ENCODE results near the gene STEAP3.

The STEAP3 gene

DNA sequence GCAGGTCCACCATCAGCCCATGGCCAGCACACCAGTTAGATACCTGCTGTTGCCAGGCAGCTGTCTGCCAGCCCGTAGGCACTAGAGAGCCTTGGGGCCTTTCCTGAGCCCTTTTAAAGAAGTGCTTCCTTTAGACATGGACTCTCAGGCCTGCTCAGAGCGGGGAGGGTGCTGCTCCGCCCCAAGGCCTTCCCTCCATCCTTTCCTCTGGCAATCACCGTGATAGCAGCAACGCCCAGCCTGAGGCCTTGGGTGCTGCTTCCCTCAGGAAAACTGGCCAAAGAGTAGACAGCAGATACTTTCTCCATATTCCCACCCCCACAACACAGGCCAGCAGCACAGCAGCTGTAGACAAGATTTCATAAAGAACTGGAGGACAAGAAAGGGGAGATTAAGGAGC lies 42.7 kb upstream of the STEAP3 start:
- Histone ChIP-seq H2AFZ (ENCODE audit: low read length) (no peak overlapping the region), H3K9me3 (ENCODE audit: insufficient read depth, low read depth, low read length) (no peaks in the 10 kb centered on the region), H3F3A (ENCODE audit: low read depth) (no peaks in the 10 kb centered on the region), H3K9me2 (replicated peaks; ENCODE audit: low read depth, low read length) (no peaks in the 10 kb centered on the region), H3K79me2 (ENCODE audit: insufficient read depth, low read length) (no peaks in the 10 kb centered on the region), H3K4me3 (ENCODE audit: low read length, poor library complexity, severe bottlenecking) (no peak overlapping the region), H3K9ac (ENCODE audit: low read depth, low read length, poor library complexity, severe bottlenecking) (no peak overlapping the region), H3K4me2 (ENCODE audit: low read depth, low read length, poor library complexity, severe bottlenecking) (no peak overlapping the region), H3K27me3 (ENCODE audit: insufficient read depth, low read length, poor library complexity, severe bottlenecking) (no peaks in the 10 kb centered on the region), H4K20me1 (ENCODE audit: insufficient read depth, low read length, poor library complexity, severe bottlenecking) (no peaks in the 10 kb centered on the region), H3K4me1 (ENCODE audit: insufficient read depth, low read length, poor library complexity, severe bottlenecking) (no peaks in the 10 kb centered on the region), H3K36me3 (ENCODE audit: insufficient read depth, low read length) (no peaks in the 10 kb centered on the region)
- TF ChIP-seq, protein P1, sequence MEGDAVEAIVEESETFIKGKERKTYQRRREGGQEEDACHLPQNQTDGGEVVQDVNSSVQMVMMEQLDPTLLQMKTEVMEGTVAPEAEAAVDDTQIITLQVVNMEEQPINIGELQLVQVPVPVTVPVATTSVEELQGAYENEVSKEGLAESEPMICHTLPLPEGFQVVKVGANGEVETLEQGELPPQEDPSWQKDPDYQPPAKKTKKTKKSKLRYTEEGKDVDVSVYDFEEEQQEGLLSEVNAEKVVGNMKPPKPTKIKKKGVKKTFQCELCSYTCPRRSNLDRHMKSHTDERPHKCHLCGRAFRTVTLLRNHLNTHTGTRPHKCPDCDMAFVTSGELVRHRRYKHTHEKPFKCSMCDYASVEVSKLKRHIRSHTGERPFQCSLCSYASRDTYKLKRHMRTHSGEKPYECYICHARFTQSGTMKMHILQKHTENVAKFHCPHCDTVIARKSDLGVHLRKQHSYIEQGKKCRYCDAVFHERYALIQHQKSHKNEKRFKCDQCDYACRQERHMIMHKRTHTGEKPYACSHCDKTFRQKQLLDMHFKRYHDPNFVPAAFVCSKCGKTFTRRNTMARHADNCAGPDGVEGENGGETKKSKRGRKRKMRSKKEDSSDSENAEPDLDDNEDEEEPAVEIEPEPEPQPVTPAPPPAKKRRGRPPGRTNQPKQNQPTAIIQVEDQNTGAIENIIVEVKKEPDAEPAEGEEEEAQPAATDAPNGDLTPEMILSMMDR (conservative IDR thresholded peaks at IDR 0.05; ENCODE audit: low read length), result no peak
- TF ChIP-seq EZH2phosphoT487 (IDR thresholded peaks at IDR 0.05; ENCODE audit: borderline replicate concordance), result no peak

DNA sequence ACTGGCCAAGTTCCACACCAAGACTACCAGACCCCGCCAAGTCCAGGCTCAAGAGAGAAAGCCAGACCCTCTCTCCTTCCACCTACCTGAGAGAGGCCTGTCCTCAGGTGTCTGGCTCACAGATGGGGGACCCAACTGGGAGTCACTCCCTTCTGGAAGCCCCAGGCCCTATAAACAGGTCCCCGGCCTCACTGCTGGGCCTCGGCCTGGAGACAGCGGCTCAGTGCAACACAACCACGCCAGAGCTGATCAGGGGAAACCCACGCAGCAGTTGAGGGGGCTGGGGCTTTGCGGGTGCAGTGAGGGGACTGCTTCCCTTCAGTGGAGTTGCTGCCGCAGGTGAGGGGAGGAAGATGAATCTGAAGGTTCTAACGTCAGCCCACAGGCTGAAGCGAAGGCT lies 42.2 kb upstream of the STEAP3 start:
- Histone ChIP-seq H3K9me3 (ENCODE audit: insufficient read depth, low read depth, low read length) (no peaks in the 10 kb centered on the region), H3K79me2 (ENCODE audit: insufficient read depth, low read length) (no peaks in the 10 kb centered on the region), H2AFZ (ENCODE audit: low read length) (no peak overlapping the region), H3K4me2 (ENCODE audit: low read depth, low read length, poor library complexity, severe bottlenecking) (no peak overlapping the region), H4K20me1 (ENCODE audit: insufficient read depth, low read length, poor library complexity, severe bottlenecking) (no peaks in the 10 kb centered on the region), H3K27me3 (ENCODE audit: insufficient read depth, low read length, poor library complexity, severe bottlenecking) (no peaks in the 10 kb centered on the region), H3K9ac (ENCODE audit: low read depth, low read length, poor library complexity, severe bottlenecking) (no peak overlapping the region), H3K9me2 (replicated peaks; ENCODE audit: low read depth, low read length) (no peaks in the 10 kb centered on the region), H3K36me3 (ENCODE audit: insufficient read depth, low read length) (no peaks in the 10 kb centered on the region), H3F3A (ENCODE audit: low read depth) (no peaks in the 10 kb centered on the region), H3K4me1 (ENCODE audit: insufficient read depth, low read length, poor library complexity, severe bottlenecking) (no peaks in the 10 kb centered on the region), H3K4me3 (ENCODE audit: low read length, poor library complexity, severe bottlenecking) (no peak overlapping the region)
- no peak for TF ChIP-seq EZH2phosphoT487 (IDR thresholded peaks at IDR 0.05; ENCODE audit: borderline replicate concordance)
- TF ChIP-seq, protein P1 (conservative IDR thresholded peaks at IDR 0.05; ENCODE audit: low read length), result no peak

DNA sequence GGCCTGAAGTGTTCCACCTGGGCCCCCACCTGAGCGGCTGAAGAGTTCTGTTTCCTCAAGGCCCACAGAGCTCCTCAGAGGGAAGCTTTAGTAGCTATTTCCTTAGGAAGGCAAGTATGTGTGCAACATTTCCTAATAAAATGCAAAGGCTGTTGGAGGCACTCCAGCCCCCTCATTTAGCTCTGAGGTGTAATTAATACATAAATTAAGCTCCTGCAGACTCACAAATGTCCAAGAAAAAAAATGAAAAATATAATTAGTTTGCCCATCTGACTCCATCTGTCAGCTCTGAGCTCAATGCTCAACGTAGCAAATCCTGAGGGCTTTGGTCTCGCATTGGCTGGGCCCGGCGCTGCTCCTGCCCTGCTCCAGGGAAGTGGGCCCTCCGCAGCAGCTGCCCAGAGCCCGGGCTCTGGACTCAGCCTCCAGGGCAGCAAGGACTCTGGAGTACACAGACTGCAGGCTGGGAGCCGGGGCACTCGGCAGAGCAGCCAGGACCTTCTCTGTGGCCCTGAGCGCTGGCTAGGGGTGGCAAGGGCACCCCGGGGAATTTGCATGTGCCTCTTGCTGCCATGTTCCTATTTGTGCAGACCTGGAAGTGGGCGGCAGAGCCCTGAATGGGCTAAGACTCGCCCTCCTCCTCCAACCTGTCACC lies 41.7 kb upstream of the STEAP3 start:
- Histone ChIP-seq H3K9ac (ENCODE audit: low read depth, low read length, poor library complexity, severe bottlenecking) (no peak overlapping the region), H2AFZ (ENCODE audit: low read length) (no peak overlapping the region), H3K9me2 (replicated peaks; ENCODE audit: low read depth, low read length) (no peaks in the 10 kb centered on the region), H3K79me2 (ENCODE audit: insufficient read depth, low read length) (no peaks in the 10 kb centered on the region), H3K4me2 (ENCODE audit: low read depth, low read length, poor library complexity, severe bottlenecking) (no peak overlapping the region), H4K20me1 (ENCODE audit: insufficient read depth, low read length, poor library complexity, severe bottlenecking) (no peaks in the 10 kb centered on the region), H3F3A (ENCODE audit: low read depth) (no peaks in the 10 kb centered on the region), H3K9me3 (ENCODE audit: insufficient read depth, low read depth, low read length) (no peaks in the 10 kb centered on the region), H3K4me1 (ENCODE audit: insufficient read depth, low read length, poor library complexity, severe bottlenecking) (no peaks in the 10 kb centered on the region), H3K4me3 (ENCODE audit: low read length, poor library complexity, severe bottlenecking) (no peak overlapping the region), H3K27me3 (ENCODE audit: insufficient read depth, low read length, poor library complexity, severe bottlenecking) (no peaks in the 10 kb centered on the region), H3K36me3 (ENCODE audit: insufficient read depth, low read length) (no peaks in the 10 kb centered on the region)
- no peak for TF ChIP-seq EZH2phosphoT487 (IDR thresholded peaks at IDR 0.05; ENCODE audit: borderline replicate concordance)
- TF ChIP-seq, protein P1 (conservative IDR thresholded peaks at IDR 0.05; ENCODE audit: low read length), result no peak

Measured in Loucy (cell line).